Endothelial cell of umbilical vein (primary cell): ENCODE data around the gene TREML4. TPM values are rescaled to one million over a fixed set of nuclear protein-coding genes. Genes with fewer than 3 reads are reported as not detected.

Experiments
- BruUV-seq: library from RNA; stranded (reverse); fragments of 400-500 nt; replicated peaks from 2 replicates; lab custom pipeline; 2021; lab: Mats Ljungman, UMichigan
- CTCF ChIA-PET: fragments of 300-600, 350-600 bp; sonication (Branson Sonifier 250); formaldehyde crosslinking; loops from one replicate; lab custom pipeline; 2021; ENCODE audit warnings: antibody characterized with exemption, inconsistent platforms; lab: Charles Lee
- POLR2A ChIA-PET: fragments of 300-600, 350-600 bp; sonication (Branson Sonifier 250); formaldehyde crosslinking; loops from one replicate; lab custom pipeline; 2021; ENCODE audit warnings: antibody characterized with exemption, inconsistent platforms; lab: Charles Lee
- DNase-seq: peaks from one replicate; pipeline ENCODE4 v3.0.0-alpha.2; 2011; ENCODE audit warnings: low read depth, low spot score
- FAIRE-seq: peaks from 2 replicates; lab custom pipeline; 2011; peaks lifted over from hg19 to GRCh38; lab: Jason Lieb, UNC
- H2AFZ ChIP-seq: 2 replicates; pipeline ENCODE4 v1.6.0; 2012; ENCODE audit warnings: low read depth, low read length, control low read depth, inconsistent platforms
- H3K27ac ChIP-seq: 2 replicates; pipeline ENCODE4 v1.5.1; 2011; ENCODE audit warnings: low read depth, mild to moderate bottlenecking, control low read depth, low read length, moderate library complexity; ENCODE audit not compliant: insufficient read depth
- H3K27me3 ChIP-seq, 2 experiments: 2 replicates each; pipeline versions ENCODE4 v1.6.0 to v1.6.1; 2011; ENCODE audit warnings: low read length in 2 of 2, mixed read lengths in 1 of 2; ENCODE audit not compliant: control insufficient read depth in 2 of 2, insufficient read depth in 2 of 2
- H3K36me3 ChIP-seq, 2 experiments: 2 replicates in 1 of 2; 3 replicates in 1 of 2; pipeline ENCODE4 v1.5.1; 2011; ENCODE audit warnings: low read length in 2 of 2, mild to moderate bottlenecking in 1 of 2, moderate library complexity in 1 of 2; ENCODE audit not compliant: control insufficient read depth in 2 of 2, insufficient read depth in 2 of 2; ENCODE audit errors: extremely low read depth in 1 of 2
- H3K4me1 ChIP-seq: 3 replicates; pipeline ENCODE4 v1.5.1; 2011; ENCODE audit warnings: mild to moderate bottlenecking, low read length; ENCODE audit not compliant: control insufficient read depth, insufficient read depth; ENCODE audit errors: extremely low read depth
- H3K4me2 ChIP-seq: 2 replicates; pipeline ENCODE4 v1.6.1; 2011; ENCODE audit warnings: low read length, control low read depth, mixed read lengths; ENCODE audit not compliant: insufficient read depth
- H3K4me3 ChIP-seq, 3 experiments: fragments of 200-600 bp in 1 of 3; sonication (generic), shearing (Covaris generic) in 1 of 3; replicated peaks in 1 of 3; 2 replicates each; pipeline ENCODE4 v1.5.1; 2011 to 2016; ENCODE audit warnings: control low read depth in 3 of 3, low read length in 3 of 3, mild to moderate bottlenecking in 2 of 3, inconsistent platforms in 1 of 3, low read depth in 1 of 3, moderate library complexity in 1 of 3; ENCODE audit not compliant: insufficient read depth in 1 of 3
- H3K79me2 ChIP-seq: 2 replicates; pipeline ENCODE4 v1.6.0; 2012; ENCODE audit warnings: low read length, inconsistent platforms; ENCODE audit not compliant: control insufficient read depth, insufficient read depth
- H3K9ac ChIP-seq: replicated peaks from 2 replicates; pipeline ENCODE3; 2011; ENCODE audit warnings: low read length, control low read depth; ENCODE audit not compliant: insufficient read depth; ENCODE audit errors: extremely low read depth
- H3K9me1 ChIP-seq: replicated peaks from 3 replicates; pipeline ENCODE4 v1.6.0; 2011; ENCODE audit warnings: mild to moderate bottlenecking, low read length; ENCODE audit not compliant: control insufficient read depth, insufficient read depth; ENCODE audit errors: extremely low read depth
- H3K9me3 ChIP-seq: replicated peaks from 2 replicates; pipeline ENCODE4 v1.5.1; 2012; ENCODE audit warnings: low read length, inconsistent platforms; ENCODE audit not compliant: control insufficient read depth, insufficient read depth
- H4K20me1 ChIP-seq: replicated peaks from 2 replicates; pipeline ENCODE3; 2011; ENCODE audit warnings: mild to moderate bottlenecking, low read length; ENCODE audit not compliant: control insufficient read depth, insufficient read depth; ENCODE audit errors: extremely low read depth
- CTCF ChIP-seq, 2 donors: IDR thresholded peaks; 1 replicate in 1 of 2; 2 replicates in 1 of 2; pipeline ENCODE4 v1.5.1; 2011; ENCODE audit warnings: low read length in 2 of 2, mild to moderate bottlenecking in 2 of 2, moderate library complexity in 2 of 2, control low read depth in 1 of 2, inconsistent platforms in 1 of 2, low read depth in 1 of 2; ENCODE audit not compliant: insufficient read depth in 1 of 2; ENCODE audit errors: extremely low read depth in 1 of 2
- EZH2 ChIP-seq: IDR thresholded peaks from 2 replicates; pipeline ENCODE4 v1.6.1; 2012; ENCODE audit warnings: borderline replicate concordance, low read depth, mild to moderate bottlenecking, moderate library complexity, low read length, inconsistent platforms; ENCODE audit not compliant: severe bottlenecking
- FOS ChIP-seq: IDR thresholded peaks from 2 replicates; pipeline ENCODE4 v1.6.1; 2011; ENCODE audit warnings: mild to moderate bottlenecking, low read length, moderate library complexity, borderline replicate concordance; ENCODE audit not compliant: insufficient read depth
- GATA2 ChIP-seq: IDR thresholded peaks from 2 replicates; pipeline ENCODE4 v1.7.0; 2011; ENCODE audit warnings: low read depth, mild to moderate bottlenecking, moderate library complexity, mixed read lengths, low read length; ENCODE audit not compliant: insufficient read length, insufficient read depth
- JUN ChIP-seq: IDR thresholded peaks from 2 replicates; pipeline ENCODE4 v1.6.1; 2011; ENCODE audit warnings: borderline replicate concordance, low read depth; ENCODE audit not compliant: insufficient read length, insufficient read depth
- MAX ChIP-seq: IDR thresholded peaks from 2 replicates; pipeline ENCODE4 v1.6.1; 2011; ENCODE audit not compliant: insufficient read depth, insufficient read length
- MYC ChIP-seq: IDR thresholded peaks from one replicate; pipeline ENCODE4 v1.6.1; 2011; ENCODE audit warnings: mild to moderate bottlenecking, low read depth, low read length
- POLR2A ChIP-seq: IDR thresholded peaks from 2 replicates; pipeline ENCODE4 v1.6.1; 2012; ENCODE audit warnings: low read depth, mild to moderate bottlenecking, control low read depth, low read length
- dilution Hi-C: fragments of 300-500 bp; cut with MboI; formaldehyde crosslinking; loops from one replicate; pipeline ENCODE4 v1.15.0; 2019; ENCODE audit warnings: low sequenced_read_pairs; ENCODE audit not compliant: extremely low pct_ligation_motif_present
- intact Hi-C: fragments of 100-400 bp; cut with micrococcal nuclease; formaldehyde crosslinking; loops from one replicate; pipeline ENCODE4 v1.10.0; 2022
- polyA plus RNA-seq, 4 experiments: library from polyadenylated mRNA; depleted of rRNA in 3 of 4; stranded (reverse) in 3 of 4; unstranded in 1 of 4; fragments of >200 nt; gene quantifications; 2 replicates each; pipeline versions ENCODE4 v1.2.1 to v1.2.3, GENCODE V29; 2011 to 2012; ENCODE audit warnings: missing spikeins in 1 of 4
- total RNA-seq: library from RNA; stranded (reverse); gene quantifications from 2 replicates; pipeline ENCODE4 v1.2.3, GENCODE V29; 2021

TREML4 gene
- total and polyA plus RNA-seq, 2 donors (not counting 3 experiments of a cell fraction or from before 2014, with no cell fraction given), result not detected

GRCh38 chr6:41247288-41247865 lies 19.2 kb downstream of the TREML4 start:
- Histone ChIP-seq H3K79me2 (no peaks in the 10 kb centered on the region), H4K20me1 (no peaks in the 10 kb centered on the region), H3K27ac (no peak overlapping the region), H3K4me2 (no peak overlapping the region), H3K9me3 (no peaks in the 10 kb centered on the region), H3K36me3 (no peaks in the 10 kb centered on the region), H3K9me1 (no peaks in the 10 kb centered on the region), H3K9ac (no peak overlapping the region), H2AFZ (no peak overlapping the region), H3K4me1 (no peaks in the 10 kb centered on the region), H3K4me3 (no peak overlapping the region), H3K27me3 (no peaks in the 10 kb centered on the region)
- TF ChIP-seq EZH2 (no peak), CTCF (IDR thresholded peaks at IDR 0.05; ENCODE audit: extremely low read depth in 1 of 2, insufficient read depth in 1 of 2, low read depth in 1 of 2, low read length in 2 of 2) (no peak), MAX (no peak), GATA2 (no peak), JUN (no peak), MYC (no peak), FOS (no peak), POLR2A (no peak)
- DNase-seq (no peak), FAIRE-seq (no peak)
- BruUV-seq, result no TSS peak
- dilution Hi-C loops, result no loop called here
- ChIA-PET CTCF (no interaction called here), POLR2A (no interaction called here)
- intact Hi-C loops, result no loop called here
